SK-N-SH (cell line): ENCODE results near the gene DDA1.

ENCODE experiments used
- CTCF ChIP-seq: fragments of 200-600 bp; sonication (generic); IDR thresholded peaks from 2 replicates; pipeline ENCODE4 v1.6.1; 2017; ENCODE audit warnings: antibody characterized with exemption, mild to moderate bottlenecking, moderate library complexity
- FOXJ3 ChIP-seq: sonication (generic); formaldehyde crosslinking; IDR thresholded peaks from 2 replicates; pipeline ENCODE4 v1.5.1; 2020; ENCODE audit warnings: mild to moderate bottlenecking, missing genetic modification reagents

DNA sequence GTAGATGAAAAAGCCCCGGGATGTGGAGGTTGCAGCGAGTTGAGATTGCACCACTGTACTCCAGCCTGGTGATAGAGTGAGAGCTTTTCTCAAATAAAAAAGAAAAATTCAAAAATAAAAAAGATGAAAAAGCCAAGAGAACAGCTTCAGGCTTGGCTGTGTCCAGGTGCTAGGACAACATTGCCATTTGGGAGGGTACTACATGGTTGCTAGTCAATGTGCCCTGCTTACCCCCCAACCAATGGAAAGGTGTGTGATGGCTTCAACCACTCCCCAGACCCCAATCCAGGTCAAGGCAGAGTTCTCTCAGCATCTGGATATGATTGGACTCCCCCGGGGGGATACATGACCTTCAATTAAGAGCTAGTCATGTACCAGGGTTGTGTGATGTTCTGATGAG lies 29.9 kb upstream of the DDA1 start:
- TF ChIP-seq FOXJ3 (CRISPR knock-in tag) = no peak
- no peak for TF ChIP-seq CTCF
